Hematopoietic multipotent progenitor cell treated with erythropoietin and hydrocortisone succinate and interleukin-3 and kit ligand, for 8 days (in vitro differentiated cells): ENCODE data around the gene SOX15.
A peak's percentile ranks its signal among the peaks of the same experiment; 100 is the strongest.
"Not testable (repeated sequence)": the region's sequence is repeated elsewhere in the genome, so short reads cannot be mapped to it uniquely, and the experiment has no call there.

Experiments
- DNase-seq: peaks from one replicate; pipeline ENCODE4 v3.0.0-alpha.2; 2015

Gene SOX15

DNA sequence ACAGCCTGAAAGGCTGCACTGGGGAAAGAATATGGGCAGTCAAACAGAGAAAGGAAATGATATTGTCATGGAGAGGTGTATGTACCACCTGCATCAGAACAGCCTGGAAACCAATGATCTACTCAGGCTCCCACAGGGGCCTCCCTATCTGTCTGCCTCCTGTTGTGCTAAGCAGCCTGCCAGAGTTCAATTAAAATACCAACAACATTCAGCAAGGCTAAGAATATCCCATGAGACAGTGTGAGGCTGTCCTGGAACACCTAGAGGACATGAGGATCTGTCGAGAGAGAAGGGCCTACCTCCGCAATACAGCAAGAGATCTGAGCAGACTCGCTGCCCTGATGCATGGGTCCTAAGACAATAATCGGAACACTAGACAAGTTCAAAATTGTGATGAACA is 16.4 kb upstream of the SOX15 start:
- DNase-seq = no peak

DNA sequence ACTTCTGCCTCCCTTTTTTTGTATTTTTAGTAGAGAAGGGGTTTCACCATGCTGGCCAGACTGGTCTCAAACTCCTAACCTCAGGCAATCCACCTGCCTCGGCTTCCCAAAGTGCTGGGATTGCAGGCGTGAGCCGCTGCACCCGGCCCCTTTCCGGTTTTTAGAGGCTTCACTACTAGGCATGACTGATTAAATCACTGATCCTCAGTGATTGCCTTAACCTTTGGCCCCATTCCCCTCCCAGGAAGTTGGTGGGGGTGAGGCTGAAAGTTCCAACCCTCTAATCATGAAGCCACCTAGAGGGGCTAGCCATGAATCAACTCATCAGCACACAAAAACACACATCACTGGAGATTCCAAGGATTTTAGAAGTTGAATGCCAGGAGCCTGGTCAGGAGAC is 7.7 kb upstream of the SOX15 start:
- not testable (repeated sequence) for DNase-seq

DNA sequence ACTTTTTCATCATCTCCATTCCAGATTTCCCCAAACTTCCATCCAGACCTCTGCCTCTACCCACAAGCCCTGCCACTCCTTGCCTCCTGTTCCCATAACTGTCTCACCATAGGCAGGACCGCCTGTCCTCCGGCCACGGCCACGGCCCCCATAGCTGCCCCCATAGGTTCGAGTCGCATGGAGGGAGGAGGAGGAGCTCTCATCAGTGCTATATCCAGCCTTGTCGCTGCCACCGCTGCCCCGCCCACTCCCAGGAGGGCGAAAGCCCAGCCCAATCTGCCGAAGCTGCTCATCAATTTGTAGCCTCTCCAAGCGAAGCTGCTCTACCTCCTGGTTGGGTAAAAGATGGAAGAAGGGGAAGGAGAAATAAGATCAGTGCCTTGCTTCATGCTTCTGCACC is 3.4 kb upstream of the SOX15 start:
- no peak for DNase-seq

DNA sequence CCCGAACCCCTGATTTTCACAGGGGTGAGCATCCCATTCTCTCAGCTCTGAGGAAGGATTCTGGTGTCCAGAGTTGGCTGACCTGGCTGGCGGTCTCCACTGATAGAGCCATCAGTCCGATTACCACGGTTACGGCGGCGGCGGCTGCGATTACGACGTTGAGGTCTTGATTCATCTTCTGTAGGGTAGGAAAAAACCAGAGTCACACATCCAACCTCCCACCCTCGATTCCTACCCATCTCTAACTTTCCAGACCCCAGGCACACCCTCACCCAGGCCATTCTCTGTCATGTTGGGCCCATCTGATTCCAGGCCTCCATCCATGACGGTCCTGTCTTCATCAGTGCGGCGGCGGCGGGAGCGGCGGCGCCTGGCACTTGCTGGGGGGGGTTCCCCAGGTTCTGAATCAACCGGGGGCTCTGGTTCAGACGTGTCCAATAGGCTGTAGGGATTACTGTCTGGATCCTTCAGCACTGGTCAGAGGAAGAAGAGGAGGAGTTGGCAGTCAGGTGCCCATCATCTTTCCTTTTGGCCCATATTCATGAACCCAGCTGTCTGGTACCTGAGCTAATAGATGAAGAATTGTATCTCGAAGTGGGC is 2.6 kb upstream of the SOX15 start:
- DNase-seq = no peak

DNA sequence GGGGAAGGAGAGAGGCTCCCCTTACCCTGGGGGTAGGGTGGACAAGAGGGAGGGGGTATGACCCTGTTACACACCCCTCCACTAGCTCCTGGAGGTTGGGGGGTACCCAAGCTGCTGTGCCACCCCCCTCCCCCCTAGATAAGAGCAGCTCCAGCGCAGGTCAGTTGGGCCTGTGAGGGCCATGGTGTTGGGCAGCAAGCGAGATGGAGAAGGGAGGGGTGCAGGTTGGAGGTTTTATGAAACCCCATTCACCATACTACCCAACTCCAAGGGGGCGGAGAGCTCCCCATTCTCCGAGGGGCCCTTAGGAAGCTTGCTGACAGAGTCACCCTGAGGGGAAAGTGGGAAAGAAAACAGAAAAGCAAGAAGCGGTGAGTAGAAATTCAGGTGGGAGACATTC is 1.7 kb upstream of the SOX15 start:
- DNase-seq = no peak

DNA sequence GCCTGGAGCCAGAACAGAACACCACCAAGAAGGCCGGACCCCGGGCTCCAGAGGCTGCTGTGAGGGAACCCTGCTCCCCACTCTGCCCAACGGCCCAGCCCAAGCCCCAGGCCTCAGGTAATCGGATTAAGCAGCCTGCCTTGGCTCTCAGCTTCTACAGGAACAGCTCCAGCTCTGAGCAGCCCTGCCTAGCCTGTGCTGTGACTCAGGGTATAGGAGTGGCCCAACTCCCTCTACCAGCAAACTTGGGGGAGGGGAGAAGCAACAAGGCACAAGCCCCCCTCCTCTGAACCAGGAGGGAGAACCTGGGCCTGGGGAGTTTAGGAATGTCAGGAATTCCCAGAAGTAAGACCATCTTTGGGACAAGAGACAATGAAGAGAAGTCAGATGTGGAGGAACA is 849 bp upstream of the SOX15 start:
- DNase-seq = no peak

DNA sequence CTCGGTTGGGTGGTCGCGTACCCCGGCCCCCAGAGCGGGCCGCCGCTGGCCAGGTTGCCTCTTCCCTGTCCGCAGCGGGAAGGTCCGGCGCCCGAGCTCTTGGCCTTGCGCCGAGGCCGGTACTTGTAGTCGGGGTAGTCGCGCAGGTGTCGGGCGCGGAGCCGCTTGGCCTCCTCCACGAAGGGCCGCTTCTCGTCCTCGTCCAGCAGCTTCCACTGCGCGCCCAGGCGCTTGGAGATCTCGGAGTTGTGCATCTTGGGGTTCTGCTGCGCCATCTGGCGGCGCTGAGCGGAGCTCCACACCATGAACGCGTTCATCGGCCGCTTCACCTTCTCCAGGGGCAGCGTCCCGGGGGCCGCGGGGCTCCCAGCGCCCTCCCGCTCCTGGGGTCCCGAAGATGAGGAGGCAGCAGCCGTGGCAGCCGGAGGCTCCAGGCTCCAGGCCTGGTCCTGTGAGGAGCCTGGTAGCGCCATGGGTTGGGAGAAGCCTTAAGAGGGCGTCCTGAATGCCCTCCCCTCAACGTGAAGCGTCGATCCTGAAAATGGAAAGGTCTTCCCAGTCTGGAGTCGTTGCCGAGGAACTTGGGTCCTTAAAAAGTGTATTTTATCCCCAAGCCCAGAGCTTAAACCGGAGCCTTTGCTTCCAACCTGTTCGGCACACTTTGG is 558 bp downstream of the SOX15 start:
- peak; percentile 85 for DNase-seq

DNA sequence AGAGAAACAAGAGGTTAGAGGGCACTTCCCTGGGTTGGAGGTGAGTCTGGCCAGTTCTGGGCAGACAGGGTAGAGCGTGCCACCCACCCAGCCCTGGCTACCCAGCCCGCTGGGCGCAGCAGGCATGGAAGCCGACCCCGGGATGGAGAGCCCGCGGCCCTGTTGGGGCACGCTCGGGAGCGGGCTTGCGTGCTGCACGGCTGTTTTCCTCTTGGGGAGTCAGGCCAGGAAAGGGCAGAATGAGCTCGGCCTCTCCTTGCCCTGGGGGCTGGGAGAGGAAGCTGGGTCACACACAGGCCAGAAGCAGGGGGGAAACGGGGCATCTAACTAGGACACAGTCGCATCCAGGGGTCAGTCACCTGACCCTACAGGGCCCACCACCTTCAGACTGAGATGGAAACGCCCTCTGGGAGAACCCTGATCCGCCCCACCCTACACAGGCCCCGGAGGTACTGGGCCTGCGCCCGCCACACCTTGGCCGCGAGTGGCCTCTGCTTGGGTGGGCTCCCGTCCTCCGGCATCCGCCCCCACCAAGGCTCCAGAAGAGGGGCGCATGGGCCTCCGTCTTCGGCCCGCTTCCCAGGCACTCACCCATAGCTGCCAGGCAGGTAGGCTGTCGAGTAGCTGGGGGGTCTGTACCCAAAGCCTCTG is 1.2 kb downstream of the SOX15 start:
- DNase-seq = no peak

DNA sequence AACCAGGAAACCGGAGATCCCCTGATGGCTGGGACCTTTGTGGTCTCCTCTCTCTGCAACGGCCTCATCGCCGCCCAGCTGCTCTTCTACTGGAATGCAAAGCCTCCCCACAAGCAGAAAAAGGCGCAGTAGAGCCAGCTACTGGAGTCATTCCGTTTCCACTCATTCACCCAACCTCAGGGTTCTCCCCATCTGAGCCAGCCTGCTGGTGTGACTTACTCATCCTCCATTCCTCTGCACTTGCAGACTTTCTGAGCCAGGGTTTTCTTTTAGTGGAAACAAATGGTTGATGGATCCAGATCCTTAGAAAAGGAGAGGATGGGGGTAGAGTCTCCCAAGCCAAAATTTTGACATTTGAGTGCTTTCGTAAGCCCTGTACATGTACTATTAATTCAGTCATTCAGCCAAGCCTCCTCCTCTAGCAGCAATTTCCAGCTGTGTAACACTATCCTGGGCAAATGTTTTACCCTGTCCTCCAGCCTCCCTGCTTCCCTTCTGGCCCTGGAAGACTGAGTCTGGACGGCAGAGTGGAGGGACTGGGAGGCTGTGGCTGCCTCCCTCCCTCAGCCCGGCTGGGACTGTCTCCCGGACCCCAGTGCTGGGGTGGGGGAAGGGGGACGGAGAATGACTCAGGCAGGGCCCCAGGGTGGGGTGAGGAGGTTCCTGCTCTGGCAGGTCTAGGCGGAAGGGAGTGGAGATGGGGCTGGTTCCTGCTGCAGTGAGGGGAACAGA is 2.3 kb downstream of the SOX15 start:
- peak; percentile 51 for DNase-seq

DNA sequence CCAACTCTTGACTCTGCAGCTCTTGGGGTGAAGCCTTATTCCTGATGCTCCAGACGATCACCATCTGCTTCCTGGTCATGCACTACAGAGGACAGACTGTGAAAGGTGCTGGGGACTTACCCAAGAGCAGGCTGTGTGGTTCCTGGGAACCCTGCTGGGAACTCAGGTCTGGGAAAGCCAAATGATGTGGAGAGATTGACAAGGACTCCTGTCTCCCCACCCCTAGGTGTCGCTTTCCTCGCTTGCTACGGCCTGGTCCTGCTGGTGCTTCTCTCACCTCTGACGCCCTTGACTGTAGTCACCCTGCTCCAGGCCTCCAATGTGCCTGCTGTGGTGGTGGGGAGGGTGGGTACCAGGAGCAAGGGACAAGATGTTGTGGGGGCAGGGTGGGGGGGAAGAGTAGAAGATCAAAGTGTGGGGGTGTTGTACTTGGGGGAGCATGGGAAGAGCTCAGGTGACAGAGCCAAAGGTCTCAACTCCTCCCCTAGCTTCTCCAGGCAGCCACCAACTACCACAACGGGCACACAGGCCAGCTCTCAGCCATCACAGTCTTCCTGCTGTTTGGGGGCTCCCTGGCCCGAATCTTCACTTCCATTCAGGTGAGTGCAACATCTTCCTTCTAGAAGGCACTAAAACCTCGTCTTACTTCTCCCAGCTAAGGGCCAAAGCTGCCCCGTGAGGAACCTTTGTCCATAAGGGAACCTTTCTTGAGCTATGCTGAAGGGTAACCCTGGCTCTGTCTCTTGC is 3.0 kb downstream of the SOX15 start:
- DNase-seq = peak; percentile 61

DNA sequence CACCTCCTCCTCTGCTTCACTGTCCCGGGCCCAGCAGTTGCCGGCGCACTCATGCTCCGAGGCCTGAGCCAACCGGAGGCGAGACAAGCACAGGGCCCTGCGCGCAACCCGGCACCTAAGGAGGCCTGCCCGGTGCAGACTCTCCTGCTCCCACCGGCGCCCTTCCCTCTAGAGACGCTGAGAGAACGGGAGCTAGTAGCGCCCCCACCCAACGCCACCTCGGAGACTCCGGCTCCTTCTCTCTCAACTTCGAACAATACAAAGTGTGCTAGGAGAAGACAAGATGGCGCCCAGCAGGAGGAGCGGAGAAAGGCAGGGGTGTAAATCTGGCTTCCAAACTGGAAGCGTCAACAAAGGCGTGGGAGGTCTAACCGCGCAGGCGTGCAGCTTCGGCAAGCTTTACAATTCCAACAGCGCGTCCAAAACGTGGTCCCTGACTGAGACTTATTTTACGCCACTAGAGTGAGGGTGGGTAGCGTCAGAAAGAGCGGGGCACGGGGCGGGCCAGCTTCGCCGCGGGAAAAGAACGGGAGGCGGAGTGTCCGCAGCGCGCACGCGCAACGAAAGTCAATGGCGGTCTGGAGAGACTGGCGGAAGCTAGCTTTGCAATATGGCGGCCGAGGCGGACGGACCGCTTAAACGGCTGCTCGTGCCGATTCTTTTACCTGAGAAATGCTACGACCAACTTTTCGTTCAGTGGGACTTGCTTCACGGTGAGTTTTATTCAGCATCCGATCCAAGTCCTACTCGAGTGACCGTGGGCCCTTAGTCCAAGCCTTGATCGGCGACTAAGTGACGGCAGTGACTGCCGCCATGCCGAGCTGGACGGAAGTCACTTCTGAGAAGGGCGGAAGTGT is 6.4 kb downstream of the SOX15 start, which contains the start of gene MPDU1:
TSS of gene MPDU1 (plus strand) at position 600 of the 857 bp plus-strand sequence. CDS start at position 611, 11 bp downstream.
- peak; percentile 97 for DNase-seq

DNA sequence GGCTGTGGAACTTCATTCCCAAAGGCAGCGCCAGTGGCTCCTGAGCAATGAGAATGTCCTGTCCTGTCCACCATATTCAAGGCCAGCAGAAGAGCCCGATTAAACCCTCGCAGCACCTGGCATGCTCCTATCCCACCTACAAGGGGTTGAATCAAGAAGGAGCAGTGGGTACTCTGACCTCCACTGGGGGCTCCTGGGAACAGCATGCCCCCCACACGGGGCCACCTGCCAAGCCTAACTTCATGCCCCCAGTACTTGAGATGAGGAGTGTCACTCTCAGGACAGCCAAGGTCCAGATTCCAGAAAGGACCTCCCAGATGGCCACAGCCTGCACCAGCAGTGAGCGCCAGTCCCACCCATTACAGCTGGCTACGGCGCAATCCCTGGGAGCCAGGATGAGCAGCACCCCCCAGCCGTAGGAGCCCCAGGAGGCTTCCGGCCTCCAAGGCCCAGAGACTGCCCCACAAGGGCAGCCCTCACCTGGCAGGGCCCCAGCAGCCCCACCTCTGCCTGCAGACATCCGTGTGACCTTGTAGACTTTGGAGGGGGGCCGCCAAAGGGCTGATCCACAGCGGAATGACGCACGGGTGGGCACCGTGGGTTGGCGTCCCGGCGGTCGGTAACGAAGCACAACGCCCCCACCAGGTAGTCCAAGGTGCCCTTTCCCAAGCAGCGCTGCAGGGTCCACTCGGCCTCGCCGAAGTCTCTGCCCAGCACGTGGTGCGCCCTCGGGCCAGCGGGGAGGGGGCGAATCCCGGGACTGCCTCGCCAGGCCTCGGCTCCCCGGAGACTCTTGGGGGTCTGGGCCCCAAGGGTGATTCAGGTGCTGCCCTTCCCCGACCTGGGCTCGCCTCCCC is 7.3 kb downstream of the SOX15 start:
- DNase-seq = no peak

DNA sequence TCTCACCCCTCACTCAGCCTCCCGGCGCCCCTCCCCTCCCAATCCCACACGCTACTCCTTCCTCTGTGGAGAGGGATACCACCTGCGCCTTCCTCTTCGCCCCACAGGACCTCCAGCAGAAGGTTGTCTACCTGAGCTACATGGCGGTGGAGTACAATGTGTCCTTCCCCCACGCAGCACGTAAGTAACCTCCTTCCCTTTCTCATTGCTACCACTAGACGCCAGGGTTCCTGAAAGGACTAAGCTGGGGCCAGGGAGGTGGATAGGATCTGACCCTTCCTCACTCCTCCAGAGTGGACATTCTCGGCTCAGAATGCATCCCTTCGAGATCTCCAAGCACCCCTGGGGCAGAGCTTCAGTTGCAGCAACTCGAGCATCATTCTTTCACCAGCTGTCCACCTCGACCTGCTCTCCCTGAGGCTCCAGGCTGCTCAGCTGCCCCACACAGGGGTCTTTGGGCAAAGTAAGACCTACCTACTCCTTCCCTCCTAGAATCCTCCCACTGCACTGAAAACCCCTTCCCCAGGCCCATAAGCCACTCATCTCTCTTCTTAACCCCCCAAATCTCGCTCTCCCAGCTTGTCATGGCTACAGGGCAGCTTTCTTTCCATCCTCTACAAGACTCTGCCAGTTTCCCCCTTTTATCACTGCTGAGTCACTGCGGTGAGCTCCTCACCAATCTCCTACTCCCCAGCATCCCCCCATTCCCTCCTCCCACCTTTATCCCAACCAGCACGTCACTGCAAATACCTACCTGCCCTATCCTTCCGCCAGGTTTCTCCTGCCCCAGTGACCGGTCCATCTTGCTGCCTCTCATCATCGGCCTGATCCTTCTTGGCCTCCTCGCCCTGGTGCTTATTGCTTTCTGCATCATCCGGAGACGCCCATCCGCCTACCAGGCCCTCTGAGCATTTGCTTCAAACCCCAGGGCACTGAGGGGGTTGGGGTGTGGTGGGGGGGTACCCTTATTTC is 9.0 kb downstream of the SOX15 start:
- peak; percentile 82 for DNase-seq

DNA sequence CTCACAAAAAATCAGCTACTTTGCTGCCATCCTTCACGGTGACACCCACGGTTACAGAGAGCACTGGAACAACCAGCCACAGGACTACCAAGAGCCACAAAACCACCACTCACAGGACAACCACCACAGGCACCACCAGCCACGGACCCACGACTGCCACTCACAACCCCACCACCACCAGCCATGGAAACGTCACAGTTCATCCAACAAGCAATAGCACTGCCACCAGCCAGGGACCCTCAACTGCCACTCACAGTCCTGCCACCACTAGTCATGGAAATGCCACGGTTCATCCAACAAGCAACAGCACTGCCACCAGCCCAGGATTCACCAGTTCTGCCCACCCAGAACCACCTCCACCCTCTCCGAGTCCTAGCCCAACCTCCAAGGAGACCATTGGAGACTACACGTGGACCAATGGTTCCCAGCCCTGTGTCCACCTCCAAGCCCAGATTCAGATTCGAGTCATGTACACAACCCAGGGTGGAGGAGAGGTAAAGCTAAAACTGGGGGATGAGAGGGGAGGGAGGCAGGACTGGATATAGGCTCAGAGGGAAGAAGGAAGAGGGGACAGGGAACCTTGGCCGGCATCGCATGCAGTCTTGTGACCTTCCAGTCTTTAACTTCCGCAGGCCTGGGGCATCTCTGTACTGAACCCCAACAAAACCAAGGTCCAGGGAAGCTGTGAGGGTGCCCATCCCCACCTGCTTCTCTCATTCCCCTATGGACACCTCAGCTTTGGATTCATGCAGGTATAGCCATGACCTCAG is 9.9 kb downstream of the SOX15 start:
- DNase-seq = peak; percentile 56

DNA sequence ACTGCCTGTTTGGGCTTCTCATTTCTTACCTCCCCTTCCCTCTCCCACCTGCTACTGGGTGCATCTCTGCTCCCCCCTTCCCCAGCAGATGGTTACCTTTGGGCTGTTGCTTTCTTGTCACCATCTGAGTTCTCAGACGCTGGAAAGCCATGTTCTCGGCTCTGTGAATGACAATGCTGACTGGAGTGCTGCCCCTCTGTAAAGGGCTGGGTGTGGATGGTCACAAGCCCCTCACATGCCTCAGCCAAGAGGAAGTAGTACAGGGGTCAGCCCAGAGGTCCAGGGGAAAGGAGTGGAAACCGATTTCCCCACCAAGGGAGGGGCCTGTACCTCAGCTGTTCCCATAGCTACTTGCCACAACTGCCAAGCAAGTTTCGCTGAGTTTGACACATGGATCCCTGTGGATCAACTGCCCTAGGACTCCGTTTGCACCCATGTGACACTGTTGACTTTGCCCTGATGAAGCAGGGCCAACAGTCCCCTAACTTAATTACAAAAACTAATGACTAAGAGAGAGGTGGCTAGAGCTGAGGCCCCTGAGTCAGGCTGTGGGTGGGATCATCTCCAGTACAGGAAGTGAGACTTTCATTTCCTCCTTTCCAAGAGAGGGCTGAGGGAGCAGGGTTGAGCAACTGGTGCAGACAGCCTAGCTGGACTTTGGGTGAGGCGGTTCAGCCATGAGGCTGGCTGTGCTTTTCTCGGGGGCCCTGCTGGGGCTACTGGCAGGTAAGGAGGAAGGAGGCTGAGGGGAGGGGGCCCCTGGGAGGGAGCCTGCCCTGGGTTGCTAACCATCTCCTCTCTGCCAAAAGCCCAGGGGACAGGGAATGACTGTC is 10.7 kb downstream of the SOX15 start, which contains the start of gene CD68:
TSS of gene CD68 (plus strand) at position 638 of the 833 bp plus-strand sequence. CDS start at position 678, 40 bp downstream.
- peak; percentile 87 for DNase-seq

DNA sequence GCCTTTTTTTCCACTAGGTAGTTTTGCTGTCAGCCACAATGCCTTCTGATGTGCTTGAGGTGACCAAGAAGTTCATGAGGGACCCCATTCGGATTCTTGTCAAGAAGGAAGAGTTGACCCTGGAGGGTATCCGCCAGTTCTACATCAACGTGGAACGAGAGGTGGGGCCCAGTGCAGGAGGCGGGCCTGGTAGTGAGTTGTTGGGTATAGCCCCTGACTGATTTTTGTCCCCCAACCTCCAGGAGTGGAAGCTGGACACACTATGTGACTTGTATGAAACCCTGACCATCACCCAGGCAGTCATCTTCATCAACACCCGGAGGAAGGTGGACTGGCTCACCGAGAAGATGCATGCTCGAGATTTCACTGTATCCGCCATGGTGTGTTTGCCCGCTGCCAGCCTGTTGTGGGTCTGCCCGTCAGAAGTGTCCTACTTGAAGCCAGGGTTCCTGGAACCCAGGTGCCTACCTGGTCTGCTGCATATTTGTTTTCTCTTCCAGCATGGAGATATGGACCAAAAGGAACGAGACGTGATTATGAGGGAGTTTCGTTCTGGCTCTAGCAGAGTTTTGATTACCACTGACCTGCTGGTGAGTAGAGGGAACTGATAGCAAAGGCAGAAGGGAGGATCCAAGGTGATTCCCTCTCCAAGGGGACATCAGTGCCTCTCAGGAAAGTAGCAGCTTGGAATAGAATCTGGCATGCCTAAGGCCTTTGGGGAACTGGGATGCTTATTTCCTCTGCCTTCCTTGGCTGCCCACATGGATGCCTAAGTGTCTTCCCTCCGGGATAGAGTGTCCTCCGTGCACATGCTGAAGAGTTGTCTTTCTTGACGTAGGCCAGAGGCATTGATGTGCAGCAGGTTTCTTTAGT is 12.3 kb downstream of the SOX15 start:
- DNase-seq = no peak
